SU-DHL-6 (cell line): Measurements from ENCODE around the gene TRAK1.

ENCODE experiments used
- H2AFZ ChIP-seq: fragments of 200-600 bp; sonication (generic); 2 replicates; pipeline ENCODE4 v1.6.1; 2014; ENCODE audit warnings: low read depth, mild to moderate bottlenecking, moderate library complexity, mixed read lengths, antibody characterized with exemption, low read length; ENCODE audit not compliant: severe bottlenecking
- H3F3A ChIP-seq: fragments of 200-600 bp; shearing (Covaris generic); 2 replicates; pipeline ENCODE4 v1.6.0; 2016; ENCODE audit warnings: antibody characterized with exemption, mild to moderate bottlenecking; ENCODE audit not compliant: insufficient read depth
- H3K27ac ChIP-seq: fragments of 200-600 bp; sonication (generic); 2 replicates; pipeline ENCODE4 v1.5.1; 2016; ENCODE audit warnings: low read depth, mild to moderate bottlenecking, low read length, moderate library complexity, mixed read lengths
- H3K27me3 ChIP-seq: fragments of 200-600 bp; sonication (generic), shearing (Covaris generic); 2 replicates; pipeline ENCODE4 v1.6.0; 2014; ENCODE audit warnings: mild to moderate bottlenecking, low read length
- H3K36me3 ChIP-seq: fragments of 200-600 bp; sonication (generic); 2 replicates; pipeline ENCODE4 v1.6.1; 2014; ENCODE audit warnings: mild to moderate bottlenecking, low read length, mixed read lengths
- H3K4me2 ChIP-seq: fragments of 300-600, 200-600 bp; shearing (Covaris generic), sonication (generic); 2 replicates; pipeline ENCODE4 v1.6.0; 2014; ENCODE audit warnings: low read length, low read depth, mild to moderate bottlenecking; ENCODE audit not compliant: poor library complexity, severe bottlenecking
- H3K4me3 ChIP-seq: fragments of 200-600 bp; sonication (generic); 2 replicates; pipeline ENCODE4 v1.5.1; 2014; ENCODE audit warnings: antibody characterized with exemption, low read length, mild to moderate bottlenecking, mixed read lengths; ENCODE audit not compliant: insufficient read depth, poor library complexity, severe bottlenecking
- H3K79me2 ChIP-seq: fragments of 200-600 bp; sonication (generic); 2 replicates; pipeline ENCODE4 v1.6.1; 2014; ENCODE audit warnings: mild to moderate bottlenecking, low read length, moderate library complexity; ENCODE audit not compliant: insufficient read depth
- H3K9ac ChIP-seq: fragments of 200-600 bp; sonication (generic); 2 replicates; pipeline ENCODE4 v1.7.0; 2014; ENCODE audit warnings: mild to moderate bottlenecking, low read length
- H3K9me2 ChIP-seq: fragments of 200-600 bp; sonication (generic); replicated peaks from 2 replicates; pipeline ENCODE4 v1.6.1; 2014; ENCODE audit warnings: low read length; ENCODE audit not compliant: insufficient read depth
- H3K9me3 ChIP-seq: fragments of 200-600 bp; sonication (generic); 2 replicates; pipeline ENCODE4 v1.6.1; 2014; ENCODE audit warnings: low read length, mixed read lengths; ENCODE audit not compliant: insufficient read depth
- H4K20me1 ChIP-seq: fragments of 200-600 bp; sonication (generic); 2 replicates; pipeline ENCODE4 v1.6.1; 2014; ENCODE audit warnings: low read depth, mild to moderate bottlenecking, antibody characterized with exemption, low read length, moderate library complexity, mixed read lengths
- CTCF ChIP-seq: fragments of 200-600 bp; sonication (generic); IDR thresholded peaks from one replicate; pipeline ENCODE4 v1.5.1; 2017; ENCODE audit warnings: antibody characterized with exemption, mild to moderate bottlenecking, low read length, moderate library complexity; ENCODE audit not compliant: insufficient read depth, poor library complexity, severe bottlenecking
- EZH2phosphoT487 ChIP-seq: fragments of 200-600 bp; sonication (generic), shearing (Covaris generic); conservative IDR thresholded peaks from 2 replicates; pipeline ENCODE4 v1.6.1; 2018; ENCODE audit warnings: mild to moderate bottlenecking, antibody characterized with exemption, low read length, moderate library complexity, mixed read lengths

The TRAK1 gene

GRCh38 chr3:42182555-42182954 lies 91.4 kb downstream of the TRAK1 start:
- Histone ChIP-seq H3K27me3 (no peaks in the 10 kb centered on the region), H3K27ac (no peak overlapping the region), H4K20me1 (no peaks in the 10 kb centered on the region), H3F3A (0 out of 2 replicates have a peak, but pooled peaks cover 3% of the 10 kb centered on the region), H3K9me2 (no peaks in the 10 kb centered on the region), H3K4me3 (no peak overlapping the region), H3K9me3 (no peaks in the 10 kb centered on the region), H3K4me2 (no peak overlapping the region), H3K9ac (no peak overlapping the region), H3K79me2 (peaks cover 41% of the 10 kb centered on the region), H3K36me3 (0 out of 2 replicates have a peak, but pooled peaks cover 4% of the 10 kb centered on the region), H2AFZ (no peak overlapping the region)
- TF ChIP-seq CTCF (no peak), EZH2phosphoT487 (no peak)

- no peaks in the 10 kb centered on the region for H3K27me3 ChIP-seq
- H3K9me2 ChIP-seq, result no peaks in the 10 kb centered on the region
- no peak overlapping the region for H3K27ac ChIP-seq
- H3K4me3 ChIP-seq, result no peak overlapping the region
- TF ChIP-seq EZH2phosphoT487 (no peak), CTCF (no peak)
- H3K79me2 ChIP-seq, result peaks cover 29% of the 10 kb centered on the region
- 0 out of 2 replicates have a peak, but pooled peaks cover 3% of the 10 kb centered on the region for H3F3A ChIP-seq
- H2AFZ ChIP-seq, result no peak overlapping the region
- H4K20me1 ChIP-seq, result no peaks in the 10 kb centered on the region
- H3K36me3 ChIP-seq, result 0 out of 2 replicates have a peak, but pooled peaks cover 4% of the 10 kb centered on the region
- no peak overlapping the region for H3K9ac ChIP-seq
- H3K4me2 ChIP-seq, result no peak overlapping the region
- H3K9me3 ChIP-seq, result no peaks in the 10 kb centered on the region
Observed at GRCh38 chr3:42183991-42184632, 93.0 kb downstream of the TRAK1 start.

- Histone ChIP-seq H3K9me3 (no peaks in the 10 kb centered on the region), H3K4me3 (no peak overlapping the region), H4K20me1 (no peaks in the 10 kb centered on the region), H3K9me2 (no peaks in the 10 kb centered on the region), H2AFZ (no peak overlapping the region), H3K36me3 (0 out of 2 replicates have a peak, but pooled peaks cover 4% of the 10 kb centered on the region), H3K79me2 (peaks cover 22% of the 10 kb centered on the region), H3K27ac (no peak overlapping the region), H3F3A (0 out of 2 replicates have a peak, but pooled peaks cover 3% of the 10 kb centered on the region), H3K9ac (no peak overlapping the region), H3K4me2 (no peak overlapping the region), H3K27me3 (no peaks in the 10 kb centered on the region)
- TF ChIP-seq EZH2phosphoT487 (no peak), CTCF (no peak)
Observed at GRCh38 chr3:42184651-42185443, 93.7 kb downstream of the TRAK1 start.
